Myocyte (in vitro differentiated cells): ENCODE data around the gene PRSS48. TPM values are rescaled to one million over a fixed set of nuclear protein-coding genes. Genes with fewer than 3 reads are reported as not detected.
"Not testable (repeated sequence)": the region's sequence is repeated elsewhere in the genome, so short reads cannot be mapped to it uniquely, and the experiment has no call there.

Source experiments
- DNase-seq: peaks from one replicate; pipeline ENCODE4 v3.0.0-alpha.2; 2012; ENCODE audit warnings: low read depth
- polyA plus RNA-seq: library from polyadenylated mRNA; unstranded; fragments of >200 nt; gene quantifications from one replicate; pipeline ENCODE4 v1.2.1, GENCODE V29; 2012; ENCODE audit warnings: missing spikeins
- total RNA-seq: library from RNA; depleted of rRNA; stranded (reverse); fragments of >200 nt; gene quantifications from 2 replicates; pipeline ENCODE4 v1.2.3, GENCODE V29; 2014

PRSS48 gene, protein sequence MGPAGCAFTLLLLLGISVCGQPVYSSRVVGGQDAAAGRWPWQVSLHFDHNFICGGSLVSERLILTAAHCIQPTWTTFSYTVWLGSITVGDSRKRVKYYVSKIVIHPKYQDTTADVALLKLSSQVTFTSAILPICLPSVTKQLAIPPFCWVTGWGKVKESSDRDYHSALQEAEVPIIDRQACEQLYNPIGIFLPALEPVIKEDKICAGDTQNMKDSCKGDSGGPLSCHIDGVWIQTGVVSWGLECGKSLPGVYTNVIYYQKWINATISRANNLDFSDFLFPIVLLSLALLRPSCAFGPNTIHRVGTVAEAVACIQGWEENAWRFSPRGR
- not detected in 2 replicates for total RNA-seq
- polyA plus RNA-seq = not detected

DNA sequence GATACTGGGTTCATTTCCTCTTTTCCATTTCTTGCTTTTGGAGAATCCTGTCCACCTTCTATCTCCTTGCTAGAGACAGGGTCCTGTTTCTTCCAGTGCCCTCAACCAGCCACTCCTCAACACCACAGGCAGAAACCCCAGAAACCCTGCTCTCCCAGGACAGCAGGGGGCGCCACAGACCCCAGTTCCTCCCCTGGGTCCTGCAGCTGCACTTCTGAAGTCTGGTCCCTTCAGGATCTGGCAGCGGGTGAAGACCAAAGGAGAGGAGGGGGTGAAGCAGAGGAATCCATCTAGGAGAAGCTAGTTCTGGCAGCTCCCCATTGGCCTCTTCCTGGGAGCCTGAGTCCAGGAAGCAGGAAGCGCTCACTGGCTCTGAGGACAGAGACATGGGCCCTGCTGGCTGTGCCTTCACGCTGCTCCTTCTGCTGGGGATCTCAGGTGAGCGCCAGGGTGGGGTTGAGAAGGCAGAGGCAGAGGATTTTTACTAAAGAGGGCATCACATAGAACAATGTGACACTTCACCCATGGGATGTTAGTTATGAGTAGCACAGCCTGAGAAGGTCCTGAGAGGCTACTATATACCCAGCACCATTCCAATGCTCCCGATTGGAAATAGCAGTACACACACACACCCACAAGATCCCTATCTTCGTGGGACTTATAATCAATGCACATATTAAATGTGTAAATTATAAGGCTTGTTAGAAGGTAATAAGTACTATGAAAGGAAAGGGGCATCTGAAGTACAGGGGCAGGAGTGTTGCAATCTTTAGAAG, at the start of gene PRSS48:
TSS of gene PRSS48 (plus strand) at position 375 of the 776 bp plus-strand sequence. CDS start at position 387, 12 bp downstream.
- DNase-seq = peak; percentile 71

DNA sequence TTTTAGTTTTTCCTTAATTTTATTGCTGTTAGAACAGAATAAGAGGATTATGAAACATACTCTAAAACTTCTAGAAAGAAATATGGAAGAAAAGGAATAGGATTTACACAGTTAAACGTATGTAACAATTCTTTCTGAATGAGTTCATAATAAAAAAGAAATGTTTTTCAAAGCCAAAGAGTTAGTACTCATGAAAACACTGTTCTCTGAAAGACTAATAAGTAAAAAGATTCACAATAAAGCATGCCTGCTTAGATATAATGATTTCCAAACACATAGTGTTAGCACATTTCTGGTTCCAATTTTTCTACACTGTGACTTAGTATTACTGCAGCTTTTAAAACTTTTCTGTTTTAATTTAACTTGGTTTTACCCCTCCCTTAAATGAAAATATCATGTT, 49.8 kb upstream of the PRSS48 start:
- DNase-seq = no peak

DNA sequence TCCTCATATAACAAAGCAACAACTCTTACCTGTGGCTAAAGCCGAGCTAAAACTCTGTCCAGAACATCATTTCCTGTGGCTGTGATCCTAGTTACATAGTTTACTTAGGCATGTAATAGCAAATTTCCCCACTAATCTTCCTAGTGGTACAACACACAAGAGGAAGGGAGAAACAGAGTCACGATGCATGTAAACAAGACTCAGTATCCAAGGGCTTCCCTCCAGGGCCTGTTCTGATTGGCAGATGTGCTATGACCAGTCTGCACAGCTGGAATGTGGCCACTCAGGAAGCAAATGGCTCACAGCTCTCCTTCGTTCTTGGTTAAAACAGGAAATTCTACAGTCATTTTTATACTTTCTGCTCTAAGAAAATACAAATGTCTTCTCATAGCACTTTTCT, 49.2 kb upstream of the PRSS48 start:
- peak; percentile 77 for DNase-seq

DNA sequence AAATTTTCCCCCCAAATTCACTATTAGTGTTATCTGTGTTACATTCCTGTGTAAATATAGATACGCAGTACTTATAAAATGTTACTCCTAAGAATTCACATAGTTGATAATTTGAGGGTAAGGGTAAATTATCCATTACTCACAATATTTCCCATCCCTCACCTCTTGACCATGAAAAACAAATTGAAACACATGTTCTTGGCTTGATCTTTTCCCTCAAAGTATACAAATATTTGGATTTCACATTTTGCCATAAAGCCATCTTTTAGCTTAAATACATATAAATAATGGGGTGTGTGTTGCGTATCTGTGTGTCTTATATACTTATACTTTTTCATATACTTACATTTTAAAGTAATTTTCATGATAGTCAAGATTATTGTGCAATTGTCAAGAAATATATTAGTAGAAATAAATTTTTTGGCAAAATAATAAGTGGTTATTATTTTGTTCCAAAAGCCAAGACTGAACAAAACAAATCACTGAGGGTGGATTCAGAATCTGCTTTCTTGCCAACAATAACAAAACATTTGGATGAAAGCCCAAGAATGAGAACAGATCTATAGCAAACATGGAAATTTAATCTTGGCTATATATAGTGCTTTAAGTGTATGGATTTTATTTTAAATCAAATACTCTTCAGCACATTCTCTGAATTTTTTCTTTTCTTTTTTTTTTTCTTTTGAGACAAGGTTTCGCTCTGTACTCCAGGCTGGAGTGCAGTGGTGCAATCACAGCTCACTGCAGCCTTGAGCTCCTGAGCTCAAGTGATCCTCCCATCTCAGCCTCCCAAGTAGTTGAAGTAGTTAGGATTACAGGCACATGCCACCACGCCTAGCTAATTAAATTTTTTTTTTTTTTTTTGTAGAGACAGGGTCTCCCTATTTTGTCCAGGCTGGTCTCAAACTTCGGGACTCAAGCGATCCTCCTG, 48.5 kb upstream of the PRSS48 start:
- peak; percentile 9 for DNase-seq

DNA sequence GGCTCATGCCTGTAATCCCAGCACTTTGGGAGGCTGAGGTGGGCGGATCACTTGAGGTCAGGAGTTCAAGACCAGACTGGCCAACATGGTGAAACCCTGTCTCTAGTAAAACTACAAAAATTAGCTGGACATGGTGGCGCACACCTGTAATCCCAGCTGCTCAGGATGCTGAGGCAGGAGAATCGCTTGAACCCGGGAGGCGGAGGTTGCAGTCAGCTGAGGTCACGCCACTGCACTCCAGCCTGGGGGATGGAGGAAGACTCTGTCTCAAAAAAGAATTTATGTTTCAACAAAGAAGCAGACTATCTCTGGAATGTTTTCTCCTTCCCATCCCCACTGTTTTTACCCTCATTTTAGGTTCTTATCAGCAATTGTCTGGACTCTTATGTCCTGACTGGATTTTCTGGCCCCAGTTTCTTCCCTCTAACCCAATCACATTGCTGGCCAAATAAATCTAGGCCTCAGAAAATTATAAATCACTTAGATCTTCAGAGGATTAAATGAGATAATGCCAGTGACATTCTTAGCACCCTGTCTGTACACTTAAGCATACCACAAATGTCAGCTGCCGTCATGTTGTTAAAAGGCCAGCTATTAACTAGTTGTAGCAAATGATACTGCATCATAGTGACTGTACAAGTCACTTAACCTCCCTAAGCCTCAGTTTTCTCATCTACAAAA, 44.9 kb upstream of the PRSS48 start:
- peak; percentile 23 for DNase-seq

DNA sequence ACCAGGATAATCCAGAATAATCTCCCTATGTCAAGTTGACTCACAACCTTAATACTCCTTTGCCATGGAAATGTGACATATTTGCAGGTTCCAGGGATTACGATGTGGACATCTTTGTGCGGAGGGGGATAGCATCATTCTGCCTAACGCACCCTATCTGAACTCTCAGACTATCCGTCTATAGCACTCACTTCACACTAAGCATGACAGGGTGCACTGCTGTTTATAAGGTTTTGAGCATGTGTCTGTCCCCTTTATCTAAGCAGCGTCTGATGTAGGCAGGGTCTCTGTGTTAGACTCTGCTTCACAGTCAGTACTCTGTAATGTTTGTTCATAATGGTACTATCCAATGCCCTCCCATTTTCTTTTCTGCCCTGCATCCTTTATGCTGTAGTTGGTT, 43.4 kb upstream of the PRSS48 start:
- DNase-seq = no peak

DNA sequence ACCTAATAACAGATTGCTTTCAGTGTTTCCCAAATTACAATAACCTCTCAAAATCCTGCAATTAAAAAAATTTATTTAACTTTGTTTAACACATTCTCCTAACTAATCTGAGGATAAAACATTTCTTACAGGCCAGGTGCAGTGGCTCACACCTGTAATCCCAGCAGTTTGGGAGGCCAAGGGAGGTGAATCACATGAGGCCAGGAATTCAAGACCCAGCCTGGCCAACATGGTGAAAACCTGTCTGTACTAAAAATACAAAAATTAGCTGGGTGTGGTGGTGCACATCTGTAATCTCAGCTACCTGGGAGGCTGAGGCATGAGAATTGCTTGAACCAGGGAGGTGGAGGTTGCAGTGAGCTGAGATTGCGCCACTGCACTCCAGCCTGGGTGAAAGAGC, 41.6 kb upstream of the PRSS48 start:
- not testable (repeated sequence) for DNase-seq

DNA sequence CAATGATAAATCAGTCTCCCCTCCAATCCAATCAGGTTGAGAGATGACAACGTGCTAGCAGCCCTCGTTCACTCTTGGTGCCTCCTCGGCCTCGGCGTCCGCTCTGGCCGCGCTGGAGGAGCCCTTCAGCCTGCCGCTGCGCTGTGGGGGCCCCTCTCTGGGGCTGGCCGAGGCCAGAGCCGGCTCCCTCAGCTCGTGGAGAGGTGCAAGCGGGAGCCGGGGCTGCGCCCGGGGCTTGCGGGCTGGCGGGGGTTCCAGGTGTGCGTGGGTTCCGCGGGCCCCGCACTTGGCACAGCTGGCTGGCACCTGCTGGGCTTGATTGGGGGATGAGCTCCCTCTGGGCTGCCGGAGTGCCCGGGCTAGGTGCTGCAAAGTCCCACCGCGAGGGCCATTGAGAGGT, 40.9 kb upstream of the PRSS48 start:
- no peak for DNase-seq

DNA sequence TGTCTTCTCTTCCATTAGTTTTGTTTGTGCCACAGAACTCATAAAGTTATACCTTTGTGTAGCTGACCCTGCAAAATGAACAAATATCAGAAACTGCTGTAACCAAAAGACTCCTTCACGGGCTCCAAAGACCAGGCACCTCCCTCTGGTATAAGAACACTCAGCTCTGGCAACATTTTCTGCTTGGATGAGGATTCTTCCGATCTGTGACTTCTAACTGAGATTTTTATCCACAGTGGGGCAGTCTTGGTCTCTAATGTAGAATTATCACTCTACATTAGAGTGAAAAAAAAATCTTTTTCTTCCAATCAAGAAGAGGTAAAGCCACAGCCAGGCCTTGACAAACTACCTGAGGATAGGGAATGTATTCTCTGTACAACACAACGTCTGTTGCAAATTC, 38.5 kb upstream of the PRSS48 start:
- peak; percentile 15 for DNase-seq

DNA sequence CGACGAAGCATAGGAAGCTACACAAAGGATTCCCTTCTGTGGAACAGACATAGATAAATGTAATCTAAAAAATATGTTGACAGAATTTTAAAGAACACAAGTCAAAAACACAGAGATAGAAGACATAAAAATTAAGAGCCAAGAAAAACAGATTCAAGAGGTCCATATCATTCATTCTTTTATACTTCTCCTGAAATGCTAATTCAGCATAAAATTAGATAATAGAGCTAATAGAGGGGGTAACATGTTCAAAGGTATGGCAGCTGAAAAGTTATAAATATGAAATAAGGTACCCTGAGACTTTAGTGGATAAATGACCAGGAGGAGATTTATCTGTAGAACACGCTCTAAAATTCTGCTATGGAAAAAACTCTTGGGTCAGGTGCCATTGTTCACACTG, 37.4 kb upstream of the PRSS48 start:
- no peak for DNase-seq

DNA sequence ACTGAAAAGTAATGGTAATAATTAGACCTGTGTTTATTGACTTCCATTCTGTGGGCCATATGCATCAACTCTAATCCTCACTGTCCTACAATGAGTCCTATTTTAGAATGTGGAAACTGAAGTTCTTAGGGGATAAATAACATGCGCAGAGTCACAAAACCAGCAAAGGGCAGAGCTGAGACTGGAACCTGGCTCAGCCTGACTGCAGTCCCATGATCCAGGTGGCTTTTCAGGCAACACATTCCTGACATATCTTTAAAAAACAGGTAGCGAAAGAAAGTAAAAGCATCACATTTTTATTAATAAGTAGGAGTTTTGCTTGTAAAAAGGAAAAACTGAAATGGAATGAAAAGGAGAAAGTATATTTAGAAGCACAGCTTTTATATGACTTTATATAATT, 34.7 kb upstream of the PRSS48 start:
- no peak for DNase-seq

DNA sequence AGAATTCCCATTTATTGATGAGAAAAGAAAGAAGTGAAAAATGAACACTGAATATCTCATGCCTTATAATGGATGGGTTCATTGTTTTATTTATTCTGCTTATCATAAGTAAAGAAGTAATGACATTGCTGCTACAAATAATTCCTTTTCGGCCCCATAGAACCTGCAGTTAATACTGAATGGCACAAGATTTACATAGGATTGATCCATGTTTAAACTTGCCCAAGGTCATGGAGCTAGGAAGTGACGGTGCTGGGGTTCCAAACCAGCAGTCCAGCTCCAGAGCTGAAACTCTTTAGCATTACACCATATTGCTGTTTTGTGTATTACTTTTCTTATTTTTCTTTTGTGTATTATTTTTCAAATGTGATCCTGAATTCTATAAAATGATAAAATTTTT, 30.2 kb upstream of the PRSS48 start:
- no peak for DNase-seq

DNA sequence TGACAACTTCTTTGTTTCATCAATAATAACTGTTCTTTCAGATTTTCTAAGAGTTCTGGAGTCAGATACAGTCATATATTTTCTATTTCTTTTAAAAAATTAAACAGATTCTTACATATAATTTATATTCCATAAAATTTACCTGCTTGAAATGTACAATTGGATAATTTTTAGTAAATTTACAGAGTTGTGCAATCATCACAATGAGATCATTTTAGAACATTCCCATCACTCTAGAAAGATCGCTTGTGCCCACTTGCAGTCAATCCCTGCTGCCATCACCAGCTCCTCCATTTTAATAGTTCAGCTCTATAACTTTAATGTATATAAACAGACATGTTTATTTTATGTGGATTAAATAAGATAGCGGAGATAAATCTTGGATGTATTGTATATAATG, 29.6 kb upstream of the PRSS48 start:
- DNase-seq = no peak

DNA sequence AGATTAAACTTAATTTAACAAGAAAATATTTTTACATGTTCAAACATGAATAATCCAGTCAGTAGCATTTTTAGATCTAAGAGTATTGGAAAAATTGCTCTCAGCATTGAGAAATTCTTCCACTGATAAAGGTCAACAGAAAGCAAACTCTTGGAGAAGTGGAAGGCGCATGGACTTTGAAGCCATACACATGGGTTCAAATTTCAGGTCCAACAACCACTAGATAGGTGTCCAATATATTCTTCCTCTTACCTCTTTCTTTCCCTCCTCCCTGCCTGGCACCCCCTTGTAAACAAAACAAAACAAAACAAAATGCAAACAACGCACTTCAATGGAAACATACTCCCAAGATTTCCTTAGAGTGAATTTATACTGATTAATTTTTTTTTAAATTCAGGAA, 28.4 kb upstream of the PRSS48 start:
- no peak for DNase-seq

DNA sequence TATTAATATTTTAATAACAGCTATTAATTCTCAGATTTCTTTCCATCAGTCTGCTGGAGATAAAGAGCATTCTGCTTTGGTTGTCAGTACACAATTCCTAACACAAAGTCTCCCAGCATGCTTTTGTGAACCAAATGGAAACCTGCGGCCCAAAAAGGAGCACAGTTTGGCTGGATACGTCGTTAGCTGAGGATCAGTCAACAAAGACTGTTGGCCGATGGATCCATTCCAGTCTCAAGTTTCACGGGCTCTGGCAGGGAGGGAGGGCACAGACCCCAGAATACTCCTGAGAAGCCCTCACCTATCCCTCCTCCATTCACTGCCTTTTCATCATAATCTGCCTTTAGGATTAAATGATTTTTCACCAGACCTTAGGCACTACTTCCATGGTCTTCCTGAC, 26.3 kb upstream of the PRSS48 start:
- DNase-seq = no peak

DNA sequence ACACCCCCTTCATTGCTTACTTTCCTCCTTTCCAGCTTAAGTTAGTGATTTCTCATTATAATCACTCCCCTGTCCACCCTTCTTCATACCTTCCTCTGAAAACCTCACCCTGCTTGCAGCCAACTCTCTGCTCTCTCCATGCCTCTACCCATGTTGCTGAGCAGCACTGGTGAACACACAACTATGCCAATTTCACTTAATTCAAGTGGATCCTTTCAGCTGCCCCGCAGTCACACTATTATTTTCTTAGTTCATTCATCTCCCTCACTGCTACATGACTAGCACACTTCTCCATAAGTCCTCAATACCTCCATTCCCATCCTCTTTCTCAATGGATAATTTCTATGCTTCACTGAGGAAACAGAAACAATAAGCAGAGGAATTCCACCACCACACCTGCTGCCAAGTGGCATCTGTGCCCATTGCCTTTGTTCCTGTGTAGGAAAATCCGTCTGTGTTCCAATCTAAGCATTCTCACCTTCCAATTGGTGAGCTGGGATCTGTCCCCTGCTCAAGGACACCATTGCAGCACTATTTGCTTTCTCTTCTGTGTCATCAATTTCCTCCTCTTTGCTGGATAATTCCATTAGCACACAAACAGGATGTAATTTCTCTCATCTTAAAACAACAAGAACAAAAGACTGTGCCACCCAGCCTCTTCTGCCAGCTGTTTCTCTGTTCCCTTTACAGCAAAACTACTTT, 25.2 kb upstream of the PRSS48 start:
- no peak for DNase-seq

DNA sequence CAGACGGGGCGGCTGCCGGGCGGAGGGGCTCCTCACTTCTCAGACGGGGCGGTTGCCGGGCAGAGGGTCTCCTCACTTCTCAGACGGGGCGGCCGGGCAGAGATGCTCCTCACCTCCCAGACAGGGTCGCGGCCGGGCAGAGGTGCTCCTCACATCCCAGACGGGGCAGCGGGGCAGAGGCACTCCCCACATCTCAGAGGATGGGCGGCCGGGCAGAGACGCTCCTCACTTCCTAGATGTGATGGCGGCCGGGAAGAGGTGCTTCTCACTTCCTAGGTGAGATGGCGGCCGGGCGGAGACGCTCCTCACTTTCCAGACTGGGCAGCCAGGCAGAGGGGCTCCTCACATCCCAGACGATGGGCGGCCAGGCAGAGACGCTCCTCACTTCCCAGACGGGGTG, 21.7 kb upstream of the PRSS48 start:
- DNase-seq = not testable (repeated sequence)

DNA sequence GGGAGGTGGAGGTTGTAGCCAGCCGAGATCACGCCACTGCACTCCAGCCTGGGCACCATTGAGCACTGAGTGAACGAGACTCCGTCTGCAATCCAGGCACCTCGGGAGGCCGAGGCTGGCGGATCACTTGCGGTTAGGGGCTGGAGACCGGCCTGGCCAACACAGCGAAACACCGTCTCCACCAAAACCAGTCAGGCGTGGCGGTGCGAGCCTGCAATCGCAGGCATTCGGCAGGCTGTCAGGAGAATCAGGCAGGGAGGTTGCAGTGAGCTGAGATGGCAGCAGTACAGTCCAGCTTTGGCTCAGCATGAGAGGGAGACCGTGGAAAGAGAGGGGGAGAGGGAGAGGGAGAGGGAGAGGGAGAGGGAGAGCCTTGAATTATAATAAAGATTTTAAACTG, 21.3 kb upstream of the PRSS48 start:
- DNase-seq = not testable (repeated sequence)

DNA sequence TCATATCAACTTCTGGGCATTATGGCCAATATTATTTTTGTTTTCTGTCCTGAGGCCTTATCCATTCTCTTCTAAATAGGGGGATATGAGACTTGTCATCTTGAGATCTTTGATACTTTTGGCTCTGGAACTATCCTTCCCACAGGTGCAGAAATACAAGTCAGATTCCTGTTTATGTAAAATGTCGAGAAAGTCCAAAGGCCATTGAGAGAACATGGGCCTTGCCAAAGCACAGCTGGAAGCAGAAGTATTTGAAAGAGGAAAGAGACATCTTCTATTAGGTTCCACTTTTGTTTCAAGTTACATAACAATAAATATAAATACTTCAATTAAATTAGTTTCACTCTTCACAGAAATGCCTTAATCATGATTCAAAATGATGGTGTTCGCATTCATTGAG, 20.8 kb upstream of the PRSS48 start:
- DNase-seq = no peak

DNA sequence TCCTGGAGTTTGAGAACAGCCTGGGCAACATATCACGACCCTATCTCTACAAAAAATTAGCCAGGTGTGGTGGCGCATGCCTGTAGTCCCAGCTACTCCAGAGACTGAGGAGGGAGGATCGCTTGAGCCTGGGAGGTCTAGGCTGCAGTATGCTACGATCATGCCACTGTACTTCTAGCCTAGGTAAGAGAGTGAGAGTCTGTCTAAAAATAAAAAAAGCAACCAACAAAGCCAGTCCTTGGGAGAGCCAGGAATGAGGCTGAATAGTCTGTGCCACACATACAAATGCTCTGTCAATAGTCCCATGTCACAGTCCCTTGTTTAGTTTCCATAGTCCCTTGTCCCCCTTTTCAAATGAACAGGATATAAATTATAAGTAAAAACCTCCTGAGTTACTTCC, 19.3 kb upstream of the PRSS48 start:
- DNase-seq = no peak
